Memory B cell (primary cell): ENCODE results near the gene EHD1.
A peak's percentile ranks its signal among the peaks of the same experiment; 100 is the strongest.

ENCODE experiments used
- ATAC-seq: fragments of 150-1000 bp; cut with Tn5 transposase; 2 replicates; pipeline ENCODE4 v1.10.0; 2021; ENCODE audit warnings: low read depth, mild to moderate bottlenecking, moderate library complexity
- DNase-seq, 2 donors: peaks; one replicate each; pipeline ENCODE4 v3.0.0; 2022; ENCODE audit warnings: low spot score in 2 of 2
- H3K27ac Mint-ChIP-seq: one replicate; pipeline ENCODE4 v1.8.0; 2022; ENCODE audit warnings: mild to moderate bottlenecking, moderate library complexity, mixed read lengths
- H3K27me3 Mint-ChIP-seq: one replicate; pipeline ENCODE4 v1.8.0; 2022; ENCODE audit warnings: mixed read lengths
- H3K36me3 Mint-ChIP-seq: one replicate; pipeline ENCODE4 v1.8.0; 2022; ENCODE audit warnings: mild to moderate bottlenecking, mixed read lengths
- H3K4me1 Mint-ChIP-seq: one replicate; pipeline ENCODE4 v1.8.0; 2022; ENCODE audit warnings: mixed read lengths
- H3K4me3 Mint-ChIP-seq: one replicate; pipeline ENCODE4 v1.8.0; 2022; ENCODE audit warnings: mild to moderate bottlenecking, moderate library complexity, mixed read lengths
- H3K9me3 Mint-ChIP-seq: one replicate; pipeline ENCODE4 v1.8.0; 2022; ENCODE audit warnings: mixed read lengths

EHD1 gene

GRCh38 chr11:64890522-64890939 is 12.1 kb upstream of the EHD1 start:
- Mint-ChIP-seq H3K27ac (no peak overlapping the region), H3K4me3 (no peak overlapping the region), H3K27me3 (no peaks in the 10 kb centered on the region), H3K36me3 (no peaks in the 10 kb centered on the region), H3K4me1 (peaks cover 17% of the 10 kb centered on the region), H3K9me3 (no peaks in the 10 kb centered on the region)
- no peak for DNase-seq
- ATAC-seq, result no peak

DNA sequence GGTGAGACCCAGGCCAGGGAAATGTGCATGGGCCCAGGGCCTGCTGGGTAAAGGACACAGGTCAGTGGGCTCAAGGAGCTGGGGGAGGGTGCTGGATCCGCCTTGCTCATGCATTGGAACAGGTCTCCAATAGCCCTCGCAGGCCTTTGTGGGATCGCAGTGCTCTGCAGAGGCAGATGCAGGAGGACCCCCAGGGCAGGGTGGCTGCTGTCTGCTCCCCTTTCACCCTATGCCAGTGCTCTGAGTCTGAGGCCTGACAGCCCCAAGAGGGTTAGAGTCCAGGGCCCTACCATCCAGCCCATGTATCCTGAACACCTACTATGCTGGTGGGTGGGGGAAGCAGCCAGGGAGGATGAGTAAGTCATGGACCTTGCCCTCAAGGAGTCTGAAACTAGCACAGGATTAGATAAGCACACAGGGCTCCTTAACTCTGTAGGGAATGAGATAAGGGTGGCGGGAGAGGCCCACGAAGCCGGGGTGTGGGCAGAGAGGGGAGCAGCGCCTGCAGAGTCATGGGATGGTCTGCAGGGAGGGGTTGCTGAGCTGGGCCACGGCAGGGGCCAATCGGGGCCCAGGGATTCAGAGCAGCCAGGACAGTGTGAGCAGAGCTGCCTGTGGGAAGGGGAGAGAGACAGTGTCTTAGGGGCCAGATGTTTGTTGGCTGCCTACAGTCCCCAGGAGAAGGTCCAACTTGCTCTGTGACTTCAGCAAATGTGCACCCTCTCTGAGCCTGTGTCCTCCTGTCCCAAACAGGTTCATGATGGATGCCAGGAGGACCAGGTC is 10.5 kb upstream of the EHD1 start:
- H3K4me3 Mint-ChIP-seq, result no peak overlapping the region
- no peak overlapping the region for H3K27ac Mint-ChIP-seq
- no peaks in the 10 kb centered on the region for H3K36me3 Mint-ChIP-seq
- ATAC-seq (no peak), DNase-seq (no peak)
- peaks cover 14% of the 10 kb centered on the region for H3K4me1 Mint-ChIP-seq
- no peaks in the 10 kb centered on the region for H3K9me3 Mint-ChIP-seq
- H3K27me3 Mint-ChIP-seq, result no peaks in the 10 kb centered on the region

DNA sequence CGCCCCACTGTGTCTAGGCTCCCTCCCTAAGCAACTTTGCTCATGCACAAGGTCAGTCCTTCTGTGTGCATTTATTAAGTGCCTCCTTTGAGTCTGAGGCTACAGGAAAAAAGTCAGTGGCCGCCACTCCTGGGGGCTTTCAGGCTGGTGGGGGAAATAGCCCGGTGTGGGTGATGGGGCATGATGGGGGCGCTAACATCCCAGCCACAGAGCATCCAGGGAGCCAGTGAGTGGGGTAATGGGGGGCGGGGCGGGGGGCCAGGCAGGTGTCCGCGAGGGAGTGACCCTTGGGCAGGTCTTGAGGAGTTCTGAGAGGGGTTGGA is 9.9 kb upstream of the EHD1 start:
- Mint-ChIP-seq H3K4me1 (peaks cover 14% of the 10 kb centered on the region), H3K27ac (peak overlapping the region; percentile 58), H3K36me3 (no peaks in the 10 kb centered on the region), H3K4me3 (peak overlapping the region; percentile 82), H3K9me3 (no peaks in the 10 kb centered on the region), H3K27me3 (no peaks in the 10 kb centered on the region)
- ATAC-seq, result no peak
- DNase-seq, result no peak

DNA sequence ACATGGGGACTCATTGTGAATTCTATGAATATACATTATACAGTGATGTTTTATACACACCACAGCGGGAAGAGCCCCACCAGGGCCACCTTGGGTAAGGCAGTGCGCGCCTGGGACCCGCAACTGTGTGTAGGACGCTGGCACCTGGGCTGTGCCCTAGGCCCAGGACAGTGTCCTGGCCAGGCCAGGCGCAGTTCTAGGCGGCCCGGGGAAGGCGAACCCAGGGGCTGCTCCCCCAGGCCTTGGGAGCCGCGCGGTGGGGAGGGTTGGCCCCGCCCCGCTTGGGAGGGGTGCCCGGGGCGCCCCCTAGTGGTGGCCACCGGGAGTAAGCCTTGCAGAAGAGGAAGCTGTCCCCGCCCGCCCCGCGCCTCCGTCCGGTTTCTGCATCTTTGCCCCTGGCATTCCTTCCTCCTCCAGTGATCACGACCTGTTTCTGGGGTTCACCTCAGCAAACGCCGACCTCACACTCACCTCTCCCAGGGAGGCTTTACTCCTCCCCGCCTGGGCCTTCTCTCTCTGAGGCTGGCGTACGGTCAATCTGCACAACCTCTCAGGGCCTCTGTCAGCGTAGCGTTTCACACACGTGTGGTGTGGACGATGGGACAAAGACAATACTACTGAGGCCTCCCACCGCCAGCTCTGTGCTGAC is 9.5 kb upstream of the EHD1 start:
- no peaks in the 10 kb centered on the region for H3K27me3 Mint-ChIP-seq
- peak; percentile 97 for ATAC-seq
- peak overlapping the region; percentile 82 for H3K4me3 Mint-ChIP-seq
- H3K4me1 Mint-ChIP-seq, result peaks cover 14% of the 10 kb centered on the region
- H3K36me3 Mint-ChIP-seq, result no peaks in the 10 kb centered on the region
- no peaks in the 10 kb centered on the region for H3K9me3 Mint-ChIP-seq
- peak overlapping the region; percentile 63 for H3K27ac Mint-ChIP-seq
- peak; percentile 86 to 93 for DNase-seq

GRCh38 chr11:64887234-64887756 is 8.9 kb upstream of the EHD1 start:
- DNase-seq, result no peak
- H3K4me1 Mint-ChIP-seq, result peaks cover 14% of the 10 kb centered on the region
- no peak for ATAC-seq
- no peaks in the 10 kb centered on the region for H3K9me3 Mint-ChIP-seq
- no peaks in the 10 kb centered on the region for H3K27me3 Mint-ChIP-seq
- peak overlapping the region; percentile 11 for H3K4me3 Mint-ChIP-seq
- no peaks in the 10 kb centered on the region for H3K36me3 Mint-ChIP-seq
- H3K27ac Mint-ChIP-seq, result peak overlapping the region; percentile 63

GRCh38 chr11:64885367-64886286 is 7.2 kb upstream of the EHD1 start:
- no peak overlapping the region for H3K4me3 Mint-ChIP-seq
- no peaks in the 10 kb centered on the region for H3K27me3 Mint-ChIP-seq
- DNase-seq (no peak), ATAC-seq (no peak)
- H3K9me3 Mint-ChIP-seq, result no peaks in the 10 kb centered on the region
- peak overlapping the region; percentile 3 for H3K27ac Mint-ChIP-seq
- peaks cover 15% of the 10 kb centered on the region for H3K4me1 Mint-ChIP-seq
- no peaks in the 10 kb centered on the region for H3K36me3 Mint-ChIP-seq

- ATAC-seq (no peak), DNase-seq (no peak)
- Mint-ChIP-seq H3K27me3 (no peaks in the 10 kb centered on the region), H3K36me3 (no peaks in the 10 kb centered on the region), H3K4me1 (peaks cover 30% of the 10 kb centered on the region), H3K4me3 (no peak overlapping the region), H3K9me3 (no peaks in the 10 kb centered on the region), H3K27ac (no peak overlapping the region)
Measured at GRCh38 chr11:64884019-64884418, 5.6 kb upstream of the EHD1 start.

GRCh38 chr11:64883575-64883974 is 5.2 kb upstream of the EHD1 start:
- H3K27ac Mint-ChIP-seq, result no peak overlapping the region
- ATAC-seq, result no peak

GRCh38 chr11:64882243-64882642 is 3.8 kb upstream of the EHD1 start:
- H3K4me1 Mint-ChIP-seq, result peaks cover 25% of the 10 kb centered on the region

More at GRCh38 chr11:64883575-64883974, 5.2 kb upstream of the EHD1 start:
- Mint-ChIP-seq H3K9me3 (no peaks in the 10 kb centered on the region), H3K27me3 (no peaks in the 10 kb centered on the region), H3K36me3 (no peaks in the 10 kb centered on the region), H3K4me3 (no peak overlapping the region), H3K4me1 (peaks cover 33% of the 10 kb centered on the region)
- no peak for DNase-seq

GRCh38 chr11:64881476-64881875 is 3.1 kb upstream of the EHD1 start:
- H3K27ac Mint-ChIP-seq, result no peak overlapping the region
- no peaks in the 10 kb centered on the region for H3K27me3 Mint-ChIP-seq
- H3K4me3 Mint-ChIP-seq, result no peak overlapping the region
- no peak for DNase-seq
- H3K9me3 Mint-ChIP-seq, result no peaks in the 10 kb centered on the region
- peaks cover 30% of the 10 kb centered on the region for H3K4me1 Mint-ChIP-seq
- ATAC-seq, result no peak
- H3K36me3 Mint-ChIP-seq, result peaks cover 5% of the 10 kb centered on the region

More at GRCh38 chr11:64882243-64882642, 3.8 kb upstream of the EHD1 start:
- H3K36me3 Mint-ChIP-seq, result no peaks in the 10 kb centered on the region
- no peak overlapping the region for H3K27ac Mint-ChIP-seq
- H3K9me3 Mint-ChIP-seq, result no peaks in the 10 kb centered on the region
- H3K27me3 Mint-ChIP-seq, result no peaks in the 10 kb centered on the region
- ATAC-seq (no peak), DNase-seq (no peak)
- H3K4me3 Mint-ChIP-seq, result no peak overlapping the region

GRCh38 chr11:64880240-64881001 is 2.0 kb upstream of the EHD1 start:
- H3K36me3 Mint-ChIP-seq, result peaks cover 6% of the 10 kb centered on the region
- no peaks in the 10 kb centered on the region for H3K27me3 Mint-ChIP-seq
- ATAC-seq (no peak), DNase-seq (no peak)
- peak overlapping the region; percentile 61 for H3K4me3 Mint-ChIP-seq
- H3K4me1 Mint-ChIP-seq, result peaks cover 37% of the 10 kb centered on the region
- H3K9me3 Mint-ChIP-seq, result no peaks in the 10 kb centered on the region
- peak overlapping the region; percentile 91 for H3K27ac Mint-ChIP-seq

GRCh38 chr11:64879244-64879900 is 951 bp upstream of the EHD1 start:
- H3K27me3 Mint-ChIP-seq, result no peaks in the 10 kb centered on the region
- H3K4me1 Mint-ChIP-seq, result peaks cover 47% of the 10 kb centered on the region
- no peak for DNase-seq

GRCh38 chr11:64878223-64878493 is 263 bp downstream of the EHD1 start:
- Mint-ChIP-seq H3K27ac (peak overlapping the region; percentile 91), H3K9me3 (no peaks in the 10 kb centered on the region), H3K36me3 (peaks cover 12% of the 10 kb centered on the region), H3K4me3 (peak overlapping the region; percentile 96), H3K27me3 (no peaks in the 10 kb centered on the region), H3K4me1 (peaks cover 52% of the 10 kb centered on the region)
- DNase-seq, result no peak
- peak; percentile 24 for ATAC-seq

More at GRCh38 chr11:64879244-64879900, 951 bp upstream of the EHD1 start:
- H3K9me3 Mint-ChIP-seq, result no peaks in the 10 kb centered on the region
- H3K27ac Mint-ChIP-seq, result peak overlapping the region; percentile 91
- H3K4me3 Mint-ChIP-seq, result peak overlapping the region; percentile 96
- ATAC-seq, result no peak
- H3K36me3 Mint-ChIP-seq, result peaks cover 10% of the 10 kb centered on the region
